ENCODE data around the gene MARK1.
"Not testable (repeated sequence)": the region's sequence is repeated elsewhere in the genome, so short reads cannot be mapped to it uniquely, and the experiment has no call there.

MARK1 gene

GRCh38 chr1:220628431-220628830, 100.5 kb downstream of the MARK1 start:
- no peak for DNase-seq (ENCODE audit: low read depth)

DNA sequence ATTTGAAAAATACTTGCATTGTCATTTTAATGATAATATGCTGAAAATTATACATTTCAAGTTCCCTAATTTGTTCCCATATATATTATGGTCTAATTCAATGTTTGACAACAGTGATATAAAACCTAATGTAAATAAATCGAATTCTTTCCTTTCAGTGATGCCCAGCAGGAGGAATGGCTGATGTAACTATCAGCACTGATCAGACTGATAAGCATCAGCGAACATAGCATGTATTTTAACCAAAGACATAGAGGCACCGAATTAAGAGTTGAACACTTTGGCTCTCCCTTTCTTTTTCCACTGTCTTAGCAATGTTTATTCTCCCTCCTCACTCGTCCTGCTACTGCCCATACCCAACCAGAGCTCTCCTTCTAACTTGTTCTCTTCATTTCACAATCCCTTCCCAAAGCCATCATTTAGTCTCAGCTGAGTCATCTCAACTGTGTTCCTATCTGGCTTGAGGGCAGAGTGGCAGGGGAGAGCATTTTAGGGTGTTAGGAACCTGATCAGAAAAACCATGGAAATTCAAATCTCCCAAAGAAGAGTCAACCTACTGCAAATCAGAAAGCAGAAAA, 103.4 kb downstream of the MARK1 start:
- DNase-seq (ENCODE audit: low read depth) = no peak

DNA sequence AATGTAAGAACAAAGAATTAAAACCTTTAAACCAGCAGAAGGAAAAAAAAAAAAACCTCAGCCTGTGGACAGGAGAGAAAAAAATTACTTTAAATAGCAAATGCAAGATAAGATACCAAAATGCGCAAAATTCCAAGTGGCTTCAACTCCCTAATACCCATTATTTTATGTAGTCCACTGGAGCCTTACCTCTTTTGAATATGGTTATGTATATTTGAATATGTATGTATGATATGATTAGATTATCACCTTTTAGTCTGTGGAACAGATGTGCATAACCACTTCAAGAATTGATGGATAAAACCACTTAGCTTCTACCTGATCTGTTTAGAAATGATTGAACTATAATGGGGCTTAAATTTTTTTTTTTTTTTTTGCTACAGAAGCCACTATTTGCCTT, 109.8 kb downstream of the MARK1 start:
- DNase-seq (ENCODE audit: low read depth) = no peak

DNA sequence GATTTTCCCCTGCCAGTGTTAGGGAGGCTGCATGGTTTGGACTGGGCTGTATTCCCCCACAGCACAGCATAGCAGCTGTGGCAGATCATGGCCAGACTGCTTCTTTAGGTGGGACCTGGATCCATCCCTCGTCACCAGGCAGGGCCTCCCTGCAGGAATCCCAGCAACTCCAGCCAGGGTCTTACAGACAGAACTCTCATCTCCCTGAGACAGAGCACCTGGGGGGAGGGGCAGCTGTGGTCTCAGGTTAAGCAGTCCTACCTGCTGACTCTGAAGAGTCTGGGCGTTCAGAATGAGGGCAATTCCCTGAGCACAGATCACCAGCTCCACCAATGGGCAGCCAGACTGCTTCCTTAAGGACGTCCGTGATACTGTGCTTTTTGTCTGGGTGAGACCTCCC, 114.3 kb downstream of the MARK1 start:
- no peak for DNase-seq (ENCODE audit: low read depth)

- no peak for DNase-seq (ENCODE audit: low read depth)
These were observed 125.1 kb downstream of the MARK1 start for GRCh38 chr1:220652995-220653394.

DNA sequence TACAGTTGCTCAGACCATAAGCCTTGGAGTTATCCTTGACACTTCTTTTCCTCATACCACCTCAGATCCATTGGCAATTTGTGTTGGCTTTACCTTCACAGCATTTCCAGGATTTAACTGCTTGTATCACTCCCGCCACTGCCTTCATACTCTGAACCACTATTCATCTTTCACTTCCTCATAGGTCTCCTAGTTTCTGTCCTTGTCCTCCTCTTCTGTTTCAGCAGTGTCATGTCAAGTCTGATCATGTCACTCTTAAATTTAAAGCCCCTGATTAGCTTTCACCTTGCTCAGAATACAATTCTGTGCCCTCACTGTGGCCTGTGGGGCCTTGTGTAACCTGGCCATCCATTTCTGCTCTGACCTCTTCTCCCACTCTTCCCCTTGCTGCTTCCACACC, 127.6 kb downstream of the MARK1 start:
- no peak for DNase-seq (ENCODE audit: low read depth)

- DNase-seq (ENCODE audit: low read depth) = no peak
These were observed 128.2 kb downstream of the MARK1 start for GRCh38 chr1:220655961-220656740.

DNA sequence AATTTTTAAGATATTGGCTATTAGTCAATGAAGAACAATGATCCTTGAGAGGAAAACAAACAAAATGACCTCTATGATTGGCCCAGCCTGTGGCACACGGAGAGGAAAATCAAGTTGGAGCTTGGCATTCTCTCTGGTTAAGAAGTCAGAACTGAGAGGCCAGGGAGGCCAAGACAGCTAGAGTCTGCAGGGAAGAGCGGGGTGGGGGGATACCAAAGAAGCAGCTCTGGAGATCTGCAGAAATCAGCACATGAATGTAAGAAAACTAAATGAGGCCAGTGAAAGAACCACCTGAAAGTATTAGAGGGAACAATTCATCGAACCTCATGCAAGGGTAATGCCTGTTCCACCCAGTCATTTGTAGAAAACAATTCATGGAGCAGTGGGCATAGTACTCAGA, 138.4 kb downstream of the MARK1 start:
- no peak for DNase-seq (ENCODE audit: low read depth)

DNA sequence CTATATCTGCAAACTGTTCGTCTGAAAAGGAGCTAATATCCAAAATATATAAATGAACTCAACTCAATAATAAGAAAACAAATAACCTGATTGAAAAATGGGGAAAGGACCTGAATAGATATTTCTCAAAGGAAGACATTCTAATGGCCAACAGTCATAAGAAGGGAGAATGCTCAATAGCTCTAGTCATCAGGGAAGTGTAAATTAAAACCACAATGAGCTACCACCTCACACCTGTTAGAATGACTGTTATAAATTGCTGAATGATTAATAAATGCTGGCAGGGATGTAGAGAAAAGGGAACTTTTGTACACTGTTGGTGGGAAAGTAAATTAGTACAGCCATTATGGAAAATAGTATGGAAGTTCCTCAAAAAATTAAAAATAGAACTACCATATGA, 141.1 kb downstream of the MARK1 start:
- no peak for DNase-seq (ENCODE audit: low read depth)

DNA sequence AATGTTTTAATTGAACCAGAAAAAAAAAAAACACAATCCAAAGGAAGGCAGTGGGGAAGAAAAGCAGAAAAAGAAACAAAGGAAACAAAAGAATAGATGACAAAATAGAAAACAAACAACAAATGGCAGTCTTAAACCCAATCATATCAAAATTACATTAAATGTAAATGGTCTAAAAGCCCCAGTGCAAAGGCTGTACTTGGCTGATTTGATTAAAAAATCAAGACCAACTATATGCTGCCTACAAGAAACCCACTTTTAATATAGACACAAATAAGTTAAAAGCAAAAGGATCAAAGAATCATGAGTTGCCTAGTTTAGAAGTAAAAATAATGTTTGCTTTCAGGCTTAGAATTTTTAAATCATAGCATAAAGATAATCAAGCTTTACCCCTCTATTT, 142.4 kb downstream of the MARK1 start:
- no peak for DNase-seq (ENCODE audit: low read depth)

DNA sequence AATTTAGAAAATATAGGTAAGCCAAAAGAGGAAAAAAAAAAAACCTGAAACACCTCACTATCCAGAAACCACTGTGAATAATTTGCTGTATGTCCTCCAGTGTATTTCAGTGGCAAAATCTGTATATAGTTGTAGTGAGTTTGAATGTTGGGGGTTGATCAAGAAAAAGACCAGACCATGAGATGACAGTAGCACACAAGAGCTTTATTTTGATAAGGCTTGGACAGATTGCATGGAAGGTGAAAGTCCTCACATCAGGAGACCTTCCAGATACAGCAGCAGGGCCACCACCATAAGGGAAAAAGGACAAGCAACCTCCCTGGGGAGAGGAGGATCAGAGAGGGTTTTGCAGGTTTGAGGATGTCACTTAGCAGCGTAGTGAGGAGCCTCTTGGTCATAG, 146.0 kb downstream of the MARK1 start:
- DNase-seq (ENCODE audit: low read depth) = no peak

DNA sequence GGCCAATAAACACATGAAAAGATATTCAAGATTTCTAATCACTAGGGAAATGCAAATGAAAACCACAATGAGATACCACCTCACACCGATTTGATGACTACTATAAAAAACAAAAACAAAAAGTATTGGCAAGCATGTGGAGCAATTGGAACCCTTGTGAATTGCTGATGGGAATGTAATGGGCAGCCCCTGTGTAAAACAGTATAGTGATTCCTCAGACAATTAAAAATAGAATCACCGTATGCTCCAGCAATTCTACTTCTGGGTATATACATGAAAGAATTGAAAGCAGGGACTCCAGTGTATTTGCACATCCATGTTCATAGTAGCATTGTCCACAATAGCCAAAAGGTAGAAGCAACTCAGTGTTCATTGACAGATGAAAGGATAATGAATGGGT, 149.3 kb downstream of the MARK1 start:
- no peak for DNase-seq (ENCODE audit: low read depth)

GRCh38 chr1:220680085-220680687, 152.2 kb downstream of the MARK1 start:
- no peak for DNase-seq (ENCODE audit: low read depth)

DNA sequence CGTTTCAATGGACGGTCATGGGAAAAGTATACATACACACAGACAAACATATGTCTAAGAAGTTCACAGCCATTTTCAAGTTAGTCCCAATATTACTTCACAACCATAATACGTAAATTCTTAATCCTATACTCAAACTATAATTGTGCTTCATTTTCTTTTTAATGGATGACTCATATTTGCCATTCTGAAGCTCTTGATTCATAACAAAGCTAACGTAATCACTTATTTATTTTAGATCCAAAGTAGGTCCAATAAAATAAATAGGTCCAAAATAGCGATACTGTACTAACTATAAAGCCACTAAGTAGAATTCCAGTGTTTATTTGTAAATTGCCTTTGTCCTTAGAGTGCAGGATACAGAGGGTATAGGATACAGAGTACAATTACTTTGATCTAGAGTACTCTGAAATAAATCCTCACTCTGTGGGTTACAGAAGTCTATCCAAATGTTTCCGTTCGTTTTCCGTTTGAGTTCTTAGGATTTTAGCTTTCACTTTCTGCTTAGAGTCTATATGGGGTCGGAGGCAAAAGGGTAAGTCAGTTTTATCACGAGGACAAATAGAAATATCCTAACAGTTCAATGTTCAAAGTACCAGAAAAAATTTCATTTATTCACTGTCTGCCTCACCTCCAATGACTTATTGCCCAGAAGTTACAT, 153.4 kb downstream of the MARK1 start:
- DNase-seq (ENCODE audit: low read depth) = no peak

- DNase-seq (ENCODE audit: low read depth) = no peak
These were observed 155.1 kb downstream of the MARK1 start for GRCh38 chr1:220682901-220683576.

- not testable (repeated sequence) for DNase-seq (ENCODE audit: low read depth)
These were observed 155.8 kb downstream of the MARK1 start for GRCh38 chr1:220683716-220684115.

DNA sequence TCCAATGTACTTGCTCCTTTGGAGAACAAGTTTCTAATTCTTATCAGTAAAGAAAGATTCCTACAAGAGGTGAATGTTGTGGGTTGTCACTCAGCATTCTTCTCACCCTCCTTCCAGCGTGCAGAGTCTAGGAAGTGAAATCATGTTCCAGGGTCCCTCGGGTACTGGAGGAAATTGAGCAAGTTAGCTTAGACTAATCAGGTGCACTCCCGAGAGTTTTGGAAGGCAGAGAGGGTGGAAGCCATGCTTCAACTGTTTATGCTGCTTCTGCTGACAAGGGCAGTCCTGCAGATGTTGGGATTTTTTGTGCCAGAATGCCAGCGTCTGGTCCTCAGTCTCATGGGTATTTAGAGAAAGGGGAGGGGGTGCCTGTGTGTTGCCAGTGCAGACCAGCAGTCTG, 157.0 kb downstream of the MARK1 start:
- DNase-seq (ENCODE audit: low read depth) = no peak

DNA sequence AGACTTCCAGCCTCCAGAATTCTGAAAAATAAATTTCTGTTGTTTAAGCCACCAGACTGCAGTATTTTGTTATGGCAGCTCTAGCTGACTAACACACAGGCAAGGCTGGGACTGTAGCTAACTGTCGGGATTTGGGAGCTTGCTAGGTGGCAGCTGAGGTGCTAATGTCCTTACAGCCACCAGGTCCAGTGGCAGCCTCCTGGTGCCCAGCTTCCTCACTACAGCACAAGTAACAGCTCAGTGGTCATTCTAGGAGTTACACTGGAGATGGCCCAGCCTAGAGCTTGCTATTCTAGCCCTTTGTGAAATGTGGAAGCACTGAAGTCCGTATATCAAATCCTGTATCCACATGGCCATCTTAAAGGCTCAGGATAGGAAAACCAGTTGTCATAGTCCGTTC, 157.9 kb downstream of the MARK1 start:
- no peak for DNase-seq (ENCODE audit: low read depth)

DNA sequence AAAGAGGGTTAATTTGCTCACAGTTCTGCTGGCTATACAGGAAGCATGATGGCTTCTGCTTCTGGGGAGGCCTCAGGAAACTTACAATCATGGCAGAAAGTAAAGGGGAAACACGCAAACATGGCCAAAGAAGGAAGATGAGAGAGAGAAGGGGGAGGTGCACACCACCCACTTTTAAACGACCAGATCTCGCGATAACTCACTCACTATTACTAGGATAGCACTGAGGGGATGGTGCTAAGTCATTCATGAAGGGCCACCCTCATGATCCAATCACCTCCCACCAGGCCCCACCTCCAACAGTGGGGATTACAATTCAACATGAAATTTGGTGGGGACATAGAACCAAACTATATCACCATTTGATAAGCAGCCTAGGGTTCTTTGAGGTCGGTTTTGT, 159.9 kb downstream of the MARK1 start:
- no peak for DNase-seq (ENCODE audit: low read depth)

GRCh38 chr1:220689666-220690065, 161.7 kb downstream of the MARK1 start:
- no peak for DNase-seq (ENCODE audit: low read depth)

DNA sequence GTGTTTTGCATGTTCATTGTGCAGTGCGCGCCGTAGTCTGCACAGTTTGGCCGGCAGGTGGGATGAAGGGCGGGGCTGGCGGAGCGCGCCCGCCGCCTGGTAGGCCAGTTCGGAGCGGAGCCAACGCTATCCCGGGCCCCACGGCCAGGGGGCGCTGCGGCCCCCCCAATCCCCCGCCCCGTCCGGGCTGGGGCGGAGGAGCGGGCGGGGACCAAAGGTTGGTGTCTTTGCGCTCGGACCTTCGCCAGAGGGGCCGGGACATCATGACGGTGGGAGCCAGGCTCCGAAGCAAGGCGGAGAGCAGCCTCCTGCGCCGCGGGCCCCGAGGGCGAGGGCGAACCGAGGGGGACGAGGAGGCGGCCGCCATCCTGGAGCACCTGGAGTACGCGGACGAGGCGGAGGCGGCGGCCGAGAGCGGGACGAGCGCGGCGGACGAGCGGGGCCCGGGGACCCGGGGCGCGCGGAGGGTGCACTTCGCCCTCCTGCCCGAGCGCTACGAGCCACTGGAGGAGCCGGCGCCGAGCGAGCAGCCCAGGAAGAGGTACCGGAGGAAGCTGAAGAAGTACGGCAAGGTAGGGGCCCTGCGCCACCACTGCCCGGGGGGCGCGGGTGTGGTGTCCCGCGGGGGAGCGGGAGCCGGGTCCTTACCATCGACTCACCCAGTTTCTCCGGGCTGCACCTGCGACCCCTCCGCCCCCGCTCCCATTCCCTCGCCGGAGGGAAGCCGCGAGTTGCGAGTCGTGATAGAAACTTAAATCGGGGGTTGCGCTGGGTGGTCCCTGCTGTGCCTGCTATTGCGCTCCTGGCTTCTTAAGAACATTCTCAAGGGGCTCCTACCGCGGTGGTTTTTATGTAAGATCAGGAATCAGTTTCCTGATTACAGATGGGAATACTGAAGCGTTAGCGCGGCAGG, 162.5 kb downstream of the MARK1 start, which contains the start of gene C1orf115:
C1orf115 (plus strand) TSS at position 224 of the 913 bp plus-strand sequence; CDS start at position 264, 40 bp downstream.
- peak; percentile 28 for DNase-seq (ENCODE audit: low read depth)

Data from HS-5 (cell line).